Mucosa of gallbladder (tissue), 1 donor: Measurements from ENCODE around the gene RNASE11. TPM values are rescaled to one million over a fixed set of nuclear protein-coding genes. Genes with fewer than 3 reads are reported as not detected.
"Not testable (repeated sequence)": the region's sequence is repeated elsewhere in the genome, so short reads cannot be mapped to it uniquely, and the experiment has no call there.

Experiments used
- DNase-seq: peaks from one replicate; pipeline ENCODE4 v3.0.0-alpha.2; 2020; ENCODE audit warnings: low spot score
- total RNA-seq: library from RNA; stranded (reverse); gene quantifications from one replicate; pipeline ENCODE4 v1.2.1, GENCODE V29; 2021
- donor health status: DM: no; HTN: no; CAD: no.

Gene RNASE11
- not detected for total RNA-seq

GRCh38 chr14:20587489-20588154, at the start of gene RNASE11:
RNASE11 (minus strand) TSS chr14:20588001.
- no peak for DNase-seq

- DNase-seq = no peak
These were observed 45.3 kb upstream of the RNASE11 start for GRCh38 chr14:20632831-20633691.

GRCh38 chr14:20632448-20632830, 44.6 kb upstream of the RNASE11 start:
- DNase-seq = no peak

DNA sequence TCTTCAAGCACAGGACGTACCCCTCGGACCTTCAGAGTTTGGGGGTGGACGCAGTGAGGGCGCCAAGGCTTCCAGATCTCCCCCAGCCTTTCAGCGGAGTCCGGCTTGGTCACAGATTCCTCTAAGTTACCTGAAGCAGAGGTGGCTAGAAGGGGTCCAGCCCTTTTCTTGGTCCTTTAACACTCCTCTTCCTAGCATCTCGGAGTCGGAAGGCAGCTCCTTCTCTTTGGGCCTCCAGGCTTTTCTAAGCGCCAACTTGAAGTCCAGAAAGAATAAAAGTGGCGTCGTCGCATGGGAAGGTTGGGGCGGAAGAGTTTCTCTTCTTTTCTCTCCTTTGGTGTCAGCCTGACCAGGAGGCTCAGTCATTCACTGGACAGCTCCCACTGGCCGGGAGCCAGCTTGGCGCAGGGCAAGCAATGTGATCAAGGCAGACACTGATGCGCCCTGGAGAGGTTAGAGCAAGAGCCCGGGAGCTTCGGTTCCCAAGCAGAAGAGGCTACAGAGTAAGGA, 44.1 kb upstream of the RNASE11 start:
- peak; percentile 72 for DNase-seq

DNA sequence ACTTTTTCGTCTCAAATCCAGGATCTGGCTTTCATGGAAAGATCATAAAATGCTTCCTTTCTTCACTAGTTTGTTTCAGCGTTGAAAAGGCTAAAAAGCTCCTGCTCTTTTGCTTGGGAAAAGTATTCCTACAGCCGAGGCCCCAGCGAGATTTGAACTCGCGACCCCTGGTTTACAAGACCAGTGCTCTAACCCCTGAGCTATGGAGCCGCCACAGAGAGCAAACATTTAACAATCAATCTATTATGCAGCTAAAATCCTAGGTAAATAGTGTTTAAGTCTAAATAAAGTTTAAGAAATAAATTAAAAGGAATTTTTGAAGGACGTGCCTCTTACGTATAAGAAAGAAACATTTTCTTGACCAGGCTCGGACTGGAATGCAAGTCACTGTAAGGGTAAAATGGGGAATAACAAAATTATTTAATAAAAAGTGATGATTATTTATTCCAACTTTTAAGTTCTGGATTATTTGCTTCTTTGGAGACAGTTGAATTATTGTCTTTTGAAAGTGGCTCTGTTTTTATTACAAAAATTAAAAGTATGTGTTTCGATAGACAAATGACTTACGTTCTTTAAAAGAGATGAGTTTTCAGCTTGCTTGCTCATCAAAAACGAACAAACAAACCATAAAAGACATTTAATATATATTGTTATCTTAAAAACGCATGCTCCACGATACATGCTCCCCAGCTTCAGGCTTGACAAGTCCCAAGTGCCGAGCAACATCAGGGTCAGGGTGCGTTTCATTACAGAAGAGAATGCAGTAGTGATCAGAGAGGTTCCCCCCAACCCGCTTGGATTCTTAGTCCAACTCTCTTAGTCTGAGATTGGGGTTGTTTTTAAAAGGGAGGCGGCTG, 43.5 kb upstream of the RNASE11 start:
- no peak for DNase-seq

DNA sequence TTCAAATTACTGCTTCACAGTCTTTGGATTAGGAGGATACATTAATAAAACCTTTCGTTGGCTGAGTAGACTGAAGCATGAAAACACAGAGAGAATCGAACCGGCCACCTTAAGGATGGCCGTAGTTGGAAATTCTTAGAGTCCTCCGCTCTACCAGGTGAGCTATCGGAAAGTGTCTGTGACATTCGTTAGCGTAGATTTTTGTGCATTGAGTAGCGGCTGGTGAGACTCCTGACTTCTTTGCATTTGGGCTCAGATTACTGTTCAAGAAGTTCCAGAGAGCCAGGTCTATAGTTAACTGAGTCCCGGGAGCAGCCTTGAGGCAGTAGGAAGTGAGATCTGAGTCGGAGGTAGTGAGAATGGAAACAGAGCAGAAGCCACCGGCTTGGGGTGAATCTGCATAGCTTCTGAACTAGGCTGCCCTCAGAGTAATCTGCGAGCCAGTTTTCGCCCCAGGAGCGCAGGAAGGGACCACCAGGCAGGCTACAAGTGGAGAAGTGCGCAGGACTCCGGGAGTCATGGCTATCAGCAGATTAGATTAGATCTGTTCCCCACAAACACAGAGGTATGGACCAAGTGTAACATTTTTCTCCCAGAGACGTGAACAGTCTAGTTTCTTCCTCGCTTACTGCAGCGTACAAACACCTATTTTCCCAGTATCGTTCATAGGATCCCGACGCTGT, 42.7 kb upstream of the RNASE11 start:
- no peak for DNase-seq

DNA sequence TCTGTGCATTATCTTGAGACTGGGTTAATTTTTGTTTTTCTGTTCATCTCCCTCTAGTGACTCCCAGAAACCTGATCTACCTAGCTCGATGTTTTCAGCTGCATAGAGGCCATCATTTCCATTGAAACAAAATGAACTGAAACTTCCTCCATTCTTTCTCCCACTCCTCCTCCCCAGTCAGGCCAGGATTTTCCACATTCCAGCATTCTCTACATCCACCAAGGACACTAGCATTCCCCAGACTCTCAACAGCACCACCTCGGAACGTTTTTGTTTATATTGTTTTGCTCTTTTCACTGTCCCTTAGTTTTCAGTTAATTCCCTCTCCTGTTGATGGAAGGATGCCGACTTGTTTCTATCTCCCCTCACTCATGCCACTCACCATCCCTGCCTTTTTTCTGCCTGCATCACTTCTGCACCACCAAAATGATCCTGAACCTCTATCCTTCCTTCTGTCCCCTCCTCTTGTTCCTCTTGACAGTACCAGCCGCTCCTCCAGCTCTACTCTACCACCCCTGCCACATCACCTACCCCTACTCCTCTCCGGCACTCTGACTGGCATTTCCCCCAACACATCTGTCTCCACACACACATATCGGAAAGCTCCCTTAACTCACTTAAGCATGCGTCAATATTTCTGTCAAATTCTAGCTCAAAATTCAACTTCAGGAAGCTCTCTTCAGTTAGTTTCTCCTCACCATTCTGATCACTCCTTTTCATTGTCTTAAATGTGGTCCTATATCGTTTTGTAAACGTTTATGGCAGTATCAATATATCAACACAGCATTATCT, 40.5 kb upstream of the RNASE11 start:
- DNase-seq = no peak

DNA sequence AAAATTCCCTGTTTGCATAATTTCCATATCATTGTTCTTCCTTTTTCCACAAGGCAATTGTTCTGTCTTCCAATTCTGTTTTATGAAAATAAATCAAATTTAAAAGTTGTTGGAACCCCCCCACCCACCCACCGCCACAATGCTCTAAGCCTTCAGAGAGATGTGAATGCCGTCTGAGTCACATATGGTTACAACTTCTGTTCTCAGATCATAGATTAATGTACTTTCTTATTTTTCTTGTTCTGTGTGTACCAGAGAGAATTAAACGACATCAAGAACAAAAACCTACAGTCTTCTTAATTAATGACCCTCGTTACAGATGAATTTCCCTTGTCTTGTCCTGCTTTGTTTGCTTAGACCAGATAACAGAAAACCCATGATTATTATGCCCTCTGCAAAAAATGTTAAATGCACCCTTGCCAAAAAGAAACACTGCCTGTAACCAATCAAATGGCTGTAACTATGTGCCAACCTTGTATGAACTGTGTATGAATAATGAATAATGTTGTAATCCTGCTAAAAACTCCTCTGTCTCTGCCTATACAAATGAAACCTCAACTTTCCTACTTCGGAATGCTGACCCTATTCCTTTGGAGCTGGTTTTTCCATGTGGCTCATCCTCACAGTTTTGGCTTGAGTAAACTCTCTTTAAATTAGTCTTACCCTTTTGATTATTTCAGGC, 39.7 kb upstream of the RNASE11 start:
- no peak for DNase-seq

GRCh38 chr14:20626274-20626673, 38.5 kb upstream of the RNASE11 start:
- DNase-seq = no peak

- DNase-seq = peak; percentile 56
These were observed 36.8 kb upstream of the RNASE11 start for GRCh38 chr14:20624495-20625070.

- no peak for DNase-seq
These were observed 36.0 kb upstream of the RNASE11 start for GRCh38 chr14:20623798-20624197.

DNA sequence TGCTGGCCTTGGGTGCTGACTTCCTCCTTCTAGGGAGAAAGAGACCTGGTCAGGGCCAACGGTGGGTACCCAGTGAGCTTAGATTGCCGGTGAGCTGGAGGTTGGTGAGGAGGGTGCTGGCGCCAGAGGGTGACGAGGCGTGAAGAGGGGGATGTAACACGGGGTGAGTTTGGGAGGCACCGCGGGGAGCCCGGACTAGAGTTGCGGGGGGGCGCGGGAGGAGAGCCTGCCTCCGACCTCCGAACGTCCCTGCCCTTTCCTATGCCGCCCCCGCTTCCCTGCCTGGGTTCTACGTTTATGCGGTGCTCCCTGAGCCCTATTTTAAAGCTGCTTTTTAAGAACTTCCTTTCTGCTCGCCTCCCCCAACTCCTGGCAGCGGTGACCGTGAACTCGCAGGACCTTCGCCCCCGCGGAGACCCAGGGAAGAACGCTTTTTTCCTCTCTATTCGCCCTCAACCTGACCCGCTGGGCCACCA, 35.1 kb upstream of the RNASE11 start:
- no peak for DNase-seq

DNA sequence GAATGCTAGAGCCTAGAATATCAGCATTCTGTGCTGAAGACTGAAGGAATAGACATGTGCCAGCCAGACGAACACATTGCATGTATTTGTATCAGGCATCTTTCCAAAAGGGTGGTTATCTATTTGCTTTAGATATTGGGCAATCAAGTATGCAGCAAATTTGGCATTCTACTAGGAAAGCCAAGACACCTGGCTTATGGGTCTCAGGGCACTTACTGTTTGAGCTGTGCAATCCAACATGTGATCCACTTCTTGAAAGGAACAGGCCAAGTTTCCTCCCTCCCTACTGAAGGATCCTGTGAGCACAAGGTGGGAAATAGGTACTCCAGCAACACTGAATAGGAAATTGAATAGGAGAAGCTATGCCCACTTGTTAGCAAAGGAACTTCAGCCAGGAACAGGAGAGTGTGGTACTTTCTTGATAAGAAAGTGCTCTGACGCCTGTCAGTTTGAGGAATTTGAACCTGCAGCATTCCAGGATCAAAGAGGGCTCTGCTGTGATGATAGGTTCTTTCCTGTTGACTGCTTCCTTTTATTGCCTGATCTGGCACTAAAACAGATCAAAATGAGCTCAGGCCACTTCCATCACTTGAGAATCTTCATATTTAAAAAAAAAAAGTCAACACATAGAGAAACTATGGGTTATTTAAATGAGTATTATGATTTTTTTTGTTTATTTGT, 33.1 kb upstream of the RNASE11 start:
- DNase-seq = no peak

GRCh38 chr14:20619688-20620087, 31.9 kb upstream of the RNASE11 start:
- not testable (repeated sequence) for DNase-seq

DNA sequence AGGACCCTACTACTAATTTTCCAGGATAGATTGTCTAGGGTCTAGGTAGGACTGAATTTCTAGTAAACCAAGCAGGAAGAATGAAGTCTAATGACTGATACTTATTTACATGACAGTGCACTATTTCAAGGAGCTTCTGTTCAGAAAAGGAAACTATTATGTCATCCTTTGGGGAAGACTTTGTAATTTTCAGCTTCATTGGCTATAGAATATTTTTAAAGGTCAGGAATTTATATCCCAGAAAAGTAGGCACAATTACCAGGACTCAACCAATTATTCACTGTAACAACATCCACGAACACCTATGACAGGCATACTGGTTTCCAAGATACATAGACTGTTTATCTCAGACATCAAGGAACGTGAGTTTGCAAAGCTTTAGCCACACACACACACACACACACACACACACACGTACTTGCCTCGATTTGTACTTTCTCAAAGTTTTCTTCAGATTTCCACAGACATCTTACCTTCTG, 30.5 kb upstream of the RNASE11 start:
- no peak for DNase-seq

- no peak for DNase-seq
These were observed 29.6 kb upstream of the RNASE11 start for GRCh38 chr14:20617138-20618003.

GRCh38 chr14:20615996-20616395, 28.2 kb upstream of the RNASE11 start:
- DNase-seq = no peak
